ENCODE data around the gene BLOC1S6. TPM values are rescaled to one million over a fixed set of nuclear protein-coding genes. Genes with fewer than 3 reads are reported as not detected.

BLOC1S6 gene
- total and polyA plus RNA-seq, 8 donors = 37.0 to 54.0 (median 50.2) TPM

DNA sequence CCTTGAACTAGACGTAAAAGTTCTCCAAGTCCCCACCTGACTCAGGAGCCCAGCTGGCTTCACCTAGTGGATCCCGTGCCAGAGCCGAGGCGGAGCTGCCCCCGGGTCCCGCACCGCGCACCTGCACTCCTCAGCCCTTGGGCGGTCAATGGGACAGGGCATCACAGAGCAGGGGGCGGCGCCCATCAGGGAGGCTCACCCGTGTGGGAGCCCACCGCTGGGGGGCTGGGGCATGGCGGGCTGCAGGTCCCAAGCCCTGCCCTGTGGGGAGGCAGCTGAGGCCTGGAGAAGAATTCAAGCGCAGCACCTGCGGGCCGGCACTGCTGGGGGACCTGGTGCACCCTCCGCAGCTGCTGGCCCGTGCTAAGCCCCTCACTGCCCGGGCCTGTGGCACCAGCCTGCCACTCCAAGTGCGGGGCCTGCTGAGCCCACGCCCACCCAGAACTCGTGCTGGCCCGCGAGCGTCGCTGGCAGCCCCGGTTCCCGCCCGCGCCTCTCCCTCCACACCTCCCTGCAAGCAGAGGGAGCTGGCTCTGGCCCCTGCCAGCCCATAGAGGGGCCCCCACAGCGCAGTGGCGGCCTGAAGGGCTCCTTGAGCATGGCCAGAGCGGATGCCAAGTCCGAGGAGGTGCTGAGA, 63.8 kb downstream of the BLOC1S6 start:
- peak overlapping the region in 1 of 2 donors; percentile 72 for H3K27ac ChIP-seq
- H3K9me3 ChIP-seq = no peaks in the 10 kb centered on the region
- no peaks in the 10 kb centered on the region for H3K27me3 ChIP-seq
- H3K4me1 ChIP-seq = peaks cover 17 to 93% of the 10 kb centered on the region in 2 donors
- no peak overlapping the region for H3K4me3 ChIP-seq
- TF ChIP-seq, protein P1, sequence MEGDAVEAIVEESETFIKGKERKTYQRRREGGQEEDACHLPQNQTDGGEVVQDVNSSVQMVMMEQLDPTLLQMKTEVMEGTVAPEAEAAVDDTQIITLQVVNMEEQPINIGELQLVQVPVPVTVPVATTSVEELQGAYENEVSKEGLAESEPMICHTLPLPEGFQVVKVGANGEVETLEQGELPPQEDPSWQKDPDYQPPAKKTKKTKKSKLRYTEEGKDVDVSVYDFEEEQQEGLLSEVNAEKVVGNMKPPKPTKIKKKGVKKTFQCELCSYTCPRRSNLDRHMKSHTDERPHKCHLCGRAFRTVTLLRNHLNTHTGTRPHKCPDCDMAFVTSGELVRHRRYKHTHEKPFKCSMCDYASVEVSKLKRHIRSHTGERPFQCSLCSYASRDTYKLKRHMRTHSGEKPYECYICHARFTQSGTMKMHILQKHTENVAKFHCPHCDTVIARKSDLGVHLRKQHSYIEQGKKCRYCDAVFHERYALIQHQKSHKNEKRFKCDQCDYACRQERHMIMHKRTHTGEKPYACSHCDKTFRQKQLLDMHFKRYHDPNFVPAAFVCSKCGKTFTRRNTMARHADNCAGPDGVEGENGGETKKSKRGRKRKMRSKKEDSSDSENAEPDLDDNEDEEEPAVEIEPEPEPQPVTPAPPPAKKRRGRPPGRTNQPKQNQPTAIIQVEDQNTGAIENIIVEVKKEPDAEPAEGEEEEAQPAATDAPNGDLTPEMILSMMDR (IDR thresholded peaks at IDR 0.05) = no peak
- H3K36me3 ChIP-seq = peaks cover 0 to 9% of the 10 kb centered on the region in 2 donors
- ATAC-seq (no peak), DNase-seq (peak in 1 of 4 donors; percentile 78)
- intact Hi-C loops (cut with DNase I) = no loop called here

DNA sequence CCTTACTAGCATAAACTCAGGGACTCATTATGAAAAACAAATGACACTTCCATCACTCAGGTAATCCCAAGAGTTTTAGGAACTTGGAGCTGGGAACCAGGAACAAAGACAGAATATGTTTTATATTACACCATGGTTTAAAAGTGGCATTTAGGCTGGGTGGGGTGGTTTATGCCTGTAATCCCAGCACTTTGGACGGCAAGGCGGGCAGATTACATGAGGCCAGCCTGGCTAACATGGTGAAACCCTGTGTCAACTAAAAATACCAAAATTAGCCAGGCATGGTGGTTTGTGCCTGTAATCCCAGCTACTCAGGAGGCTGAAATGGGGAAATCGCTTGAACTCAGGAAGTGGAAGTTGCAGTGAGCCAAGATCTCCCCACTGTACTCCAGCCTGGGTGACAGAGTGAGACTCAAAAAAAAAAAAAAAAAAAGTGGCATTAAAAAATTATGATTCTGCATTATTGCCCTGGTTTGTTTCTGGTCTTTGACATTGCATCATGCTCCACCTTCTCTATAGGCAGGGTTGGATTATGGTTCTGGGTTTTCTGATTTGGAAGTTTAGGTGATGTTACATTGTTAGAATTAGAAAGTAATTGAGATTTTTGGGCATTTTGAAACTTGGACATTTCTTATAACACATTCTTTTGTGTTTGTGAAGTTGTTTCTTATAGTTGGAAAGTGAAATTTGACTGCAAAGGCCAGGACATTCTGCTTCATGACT, 66.7 kb downstream of the BLOC1S6 start:
- Histone ChIP-seq H3K9me3 (no peaks in the 10 kb centered on the region), H3K4me1 (peaks cover 8 to 85% of the 10 kb centered on the region in 2 donors), H3K36me3 (peaks cover 0 to 9% of the 10 kb centered on the region in 2 donors), H3K27ac (peak overlapping the region in 1 of 2 donors; percentile 83), H3K4me3 (no peak overlapping the region), H3K27me3 (no peaks in the 10 kb centered on the region)
- intact Hi-C loops (cut with DNase I) = no loop called here
- TF ChIP-seq, protein P1 (IDR thresholded peaks at IDR 0.05) = no peak
- DNase-seq (no peak), ATAC-seq (peak; percentile 46)

DNA sequence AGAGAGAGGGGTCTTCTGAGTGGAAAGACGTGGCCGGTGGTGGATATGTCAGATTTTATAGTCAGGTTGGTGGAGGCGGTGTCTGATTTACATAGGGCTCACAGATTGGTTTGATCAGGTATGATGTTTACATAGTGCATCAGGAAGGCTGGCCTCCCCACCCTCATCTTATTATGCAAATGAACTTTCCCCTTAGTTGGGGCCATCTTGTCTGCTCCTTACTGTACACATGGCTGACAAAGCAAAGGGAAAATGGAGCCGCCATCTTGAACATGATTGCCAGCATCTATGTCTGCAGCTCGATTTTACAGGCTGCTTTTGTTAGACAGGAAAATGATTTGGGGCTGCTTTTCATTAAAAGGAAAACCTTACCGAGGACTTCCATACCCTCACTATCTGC, 67.6 kb downstream of the BLOC1S6 start:
- ATAC-seq (no peak), DNase-seq (no peak)
- H3K27ac ChIP-seq = peak overlapping the region in 1 of 2 donors; percentile 83
- H3K36me3 ChIP-seq = peaks cover 0 to 16% of the 10 kb centered on the region in 2 donors
- intact Hi-C loops (cut with DNase I) = no loop called here
- no peak overlapping the region for H3K4me3 ChIP-seq
- no peaks in the 10 kb centered on the region for H3K9me3 ChIP-seq
- TF ChIP-seq, protein P1 (IDR thresholded peaks at IDR 0.05) = no peak
- H3K4me1 ChIP-seq = peaks cover 0 to 78% of the 10 kb centered on the region in 2 donors
- no peaks in the 10 kb centered on the region for H3K27me3 ChIP-seq

DNA sequence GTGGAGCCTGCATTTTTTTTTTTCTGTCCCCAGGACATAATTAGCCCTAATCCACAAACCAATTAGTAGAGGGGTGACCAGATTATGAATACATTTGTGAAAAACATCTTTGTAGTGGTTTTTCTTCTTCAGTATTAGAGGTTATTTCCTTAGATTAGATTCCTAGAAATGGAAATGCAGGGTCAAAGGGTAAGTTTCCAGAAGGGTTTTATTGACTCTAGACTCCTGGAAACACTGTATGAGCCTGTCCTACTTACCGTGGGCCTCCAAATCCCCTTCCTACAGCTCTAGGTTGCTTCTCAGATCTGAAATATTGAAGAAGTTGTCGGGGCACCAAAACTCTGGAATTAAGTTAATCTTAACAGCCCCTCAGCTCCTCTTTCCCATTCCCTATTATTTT, 70.1 kb downstream of the BLOC1S6 start:
- H3K36me3 ChIP-seq = peaks cover 0 to 29% of the 10 kb centered on the region in 2 donors
- H3K27me3 ChIP-seq = no peaks in the 10 kb centered on the region
- ATAC-seq (no peak), DNase-seq (no peak)
- intact Hi-C loops (cut with DNase I) = no loop called here
- no peaks in the 10 kb centered on the region for H3K9me3 ChIP-seq
- peaks cover 5 to 74% of the 10 kb centered on the region in 2 donors for H3K4me1 ChIP-seq
- H3K27ac ChIP-seq = no peak overlapping the region
- H3K4me3 ChIP-seq = no peak overlapping the region
- TF ChIP-seq, protein P1 (IDR thresholded peaks at IDR 0.05) = no peak

DNA sequence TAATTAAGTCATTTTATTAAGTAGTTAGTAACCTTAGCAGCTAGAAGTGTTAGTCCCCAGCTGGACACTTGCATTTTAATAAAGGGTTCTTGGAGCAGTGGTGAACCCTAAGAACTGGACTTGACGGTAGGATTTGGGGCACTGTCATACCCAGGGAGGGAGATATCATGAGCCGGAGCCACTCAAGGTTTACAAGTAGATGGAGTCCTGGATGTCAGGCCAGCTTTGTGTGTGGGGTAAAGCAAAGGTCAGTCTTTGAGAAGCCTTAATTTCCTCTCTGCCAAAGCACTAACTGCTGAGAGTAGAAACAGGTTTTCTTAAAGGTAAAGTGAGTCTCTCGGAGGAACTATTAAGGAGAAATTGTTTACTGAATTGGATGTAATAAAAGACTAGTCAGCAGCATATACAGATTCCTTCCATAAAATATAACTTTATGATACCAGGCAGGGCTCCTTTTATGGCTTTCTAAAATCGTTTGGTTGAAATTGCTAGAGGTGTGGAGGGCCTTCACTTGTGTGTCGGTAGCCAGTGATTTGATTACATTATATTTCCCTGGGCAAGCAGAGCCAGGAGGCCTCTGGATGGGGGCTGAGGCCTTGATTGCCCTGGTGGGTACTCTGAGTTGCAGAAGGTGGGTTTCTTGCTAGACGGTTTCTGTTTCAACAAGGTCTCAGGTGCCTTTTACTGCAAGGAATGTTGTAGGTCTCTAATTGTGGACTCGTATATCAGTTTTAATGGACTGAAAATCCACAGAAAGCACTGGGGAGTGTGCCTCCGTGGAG, 70.8 kb downstream of the BLOC1S6 start:
- ATAC-seq (peak; percentile 61), DNase-seq (no peak)
- Histone ChIP-seq H3K4me3 (no peak overlapping the region), H3K4me1 (peaks cover 5 to 67% of the 10 kb centered on the region in 2 donors), H3K36me3 (peaks cover 0 to 36% of the 10 kb centered on the region in 2 donors), H3K27me3 (no peaks in the 10 kb centered on the region), H3K27ac (no peak overlapping the region), H3K9me3 (no peaks in the 10 kb centered on the region)
- TF ChIP-seq, protein P1 (IDR thresholded peaks at IDR 0.05) = no peak
- intact Hi-C loops (cut with DNase I) = no loop called here
